LoVo (cell line): ENCODE results near the gene RHOT1.
"Not testable (repeated sequence)": the region's sequence is repeated elsewhere in the genome, so short reads cannot be mapped to it uniquely, and the experiment has no call there.

Source experiments
- DNase-seq: peaks from one replicate; pipeline ENCODE4 v3.0.0-alpha.2; 2016; ENCODE audit warnings: low spot score

Gene RHOT1

GRCh38 chr17:32124985-32125847, 17.1 kb upstream of the RHOT1 start:
- DNase-seq, result no peak

- DNase-seq, result no peak
These were observed 16.5 kb upstream of the RHOT1 start for GRCh38 chr17:32125848-32126153.

DNA sequence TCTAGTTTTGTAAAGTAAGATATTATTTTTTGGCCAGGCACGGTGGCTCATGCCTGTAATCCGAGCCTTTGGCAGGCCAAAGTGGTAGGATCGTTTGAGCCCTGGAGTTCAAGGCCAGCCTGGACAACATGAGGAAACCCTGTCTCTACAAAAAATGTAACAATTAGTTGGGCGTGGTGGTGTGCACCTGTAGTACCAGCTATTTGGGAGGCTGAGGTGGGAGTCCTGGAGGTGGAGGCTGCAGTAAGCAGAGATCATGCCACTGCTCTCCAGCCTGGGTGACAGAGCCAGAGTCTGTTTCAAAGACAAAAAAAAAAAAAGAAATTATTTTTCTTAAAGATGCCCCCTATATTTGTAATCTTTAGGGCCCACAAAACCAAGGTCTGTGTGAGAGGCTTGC, 16.0 kb upstream of the RHOT1 start:
- no peak for DNase-seq

DNA sequence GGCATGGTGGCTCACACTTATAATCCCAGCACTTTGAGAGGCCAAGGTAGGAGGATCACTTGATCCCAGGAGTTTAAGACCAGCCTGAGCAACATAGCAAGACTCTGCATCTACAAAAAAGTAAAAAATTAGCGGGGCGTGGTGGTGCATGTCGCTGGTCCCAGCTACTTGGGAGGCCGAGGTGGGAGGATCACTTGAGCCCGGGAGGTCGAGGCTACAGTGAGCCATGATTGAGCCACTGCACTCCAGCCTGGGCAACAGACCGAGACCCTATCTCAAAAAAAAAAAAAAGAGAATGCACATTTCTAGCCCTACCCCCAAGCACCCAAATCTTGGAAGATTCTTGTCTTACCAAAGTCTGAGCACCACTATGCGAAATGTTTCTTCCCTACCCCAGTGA, 15.6 kb upstream of the RHOT1 start:
- DNase-seq, result no peak

GRCh38 chr17:32127158-32127897, 15.0 kb upstream of the RHOT1 start:
- peak; percentile 69 for DNase-seq

DNA sequence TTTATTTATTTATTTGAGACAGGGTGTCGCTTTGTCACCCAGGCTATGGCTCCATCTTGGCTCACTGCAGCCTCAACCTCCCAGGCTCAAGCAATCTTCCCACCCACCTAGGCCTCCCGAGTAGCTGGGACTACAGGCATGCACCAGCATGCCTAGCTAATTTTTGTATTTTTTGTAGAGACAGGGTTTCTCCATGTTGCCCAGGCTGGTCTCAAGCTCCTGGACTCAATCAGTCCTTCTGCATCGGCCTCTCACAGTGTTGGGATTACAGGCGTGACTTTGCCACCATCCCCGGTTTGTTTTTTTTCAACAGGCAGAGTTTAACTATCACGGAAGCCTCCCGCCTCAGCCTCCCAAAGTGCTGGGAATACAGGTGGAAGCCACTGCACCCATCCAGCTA, 13.8 kb upstream of the RHOT1 start:
- DNase-seq, result not testable (repeated sequence)

DNA sequence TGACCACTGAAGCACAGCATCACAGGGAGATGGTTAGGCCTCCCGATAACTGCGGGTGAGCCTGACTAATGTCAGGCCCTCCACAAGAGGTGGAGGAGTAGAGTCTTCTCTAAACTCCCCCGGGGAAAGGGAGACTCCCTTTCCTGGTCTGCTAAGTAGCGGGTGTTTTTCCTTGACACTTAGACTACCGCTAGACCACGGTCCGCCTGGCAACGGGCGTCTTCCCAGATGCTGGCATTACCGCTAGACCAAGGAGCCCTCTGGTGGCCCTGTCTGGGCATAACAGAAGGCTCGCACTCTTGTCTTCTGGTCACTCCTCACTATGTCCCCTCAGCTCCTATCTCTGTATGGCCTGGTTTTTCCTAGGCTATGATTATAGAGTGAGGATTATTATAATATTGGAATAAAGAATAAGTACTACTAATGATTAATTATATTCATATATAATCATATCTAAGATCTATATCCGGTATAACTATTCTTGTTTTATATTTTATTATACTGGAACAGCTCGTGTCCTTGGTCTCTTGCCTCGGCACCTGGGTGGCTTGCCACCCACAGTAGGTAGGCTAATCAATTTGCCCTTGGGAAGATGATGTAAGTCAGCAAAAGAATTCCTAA, 6.7 kb upstream of the RHOT1 start:
- DNase-seq, result not testable (repeated sequence)

DNA sequence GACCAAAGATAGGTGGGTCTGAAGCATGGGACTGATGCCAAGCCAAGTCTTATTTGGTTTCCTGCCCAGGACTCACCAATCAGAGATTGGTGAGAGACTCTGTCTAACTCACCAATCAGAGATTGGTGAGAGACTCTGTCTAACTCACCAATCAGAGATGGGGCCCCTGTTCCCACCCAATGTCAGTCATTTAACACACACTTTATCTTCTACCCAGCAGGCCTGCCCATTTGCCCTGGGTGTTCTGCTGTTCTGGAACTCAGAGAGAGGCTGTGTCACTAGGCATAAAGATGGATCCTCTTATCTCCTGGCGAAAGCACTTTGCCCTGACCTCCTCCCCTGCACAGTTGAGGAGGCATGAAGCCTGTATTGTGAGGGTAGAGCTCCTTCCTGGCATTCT, 5.4 kb upstream of the RHOT1 start:
- DNase-seq, result no peak

GRCh38 chr17:32139504-32139903, 2.8 kb upstream of the RHOT1 start:
- not testable (repeated sequence) for DNase-seq

- peak; percentile 26 for DNase-seq
These were observed 1.0 kb upstream of the RHOT1 start for GRCh38 chr17:32141258-32141657.

GRCh38 chr17:32141679-32142037, 644 bp upstream of the RHOT1 start:
- no peak for DNase-seq

DNA sequence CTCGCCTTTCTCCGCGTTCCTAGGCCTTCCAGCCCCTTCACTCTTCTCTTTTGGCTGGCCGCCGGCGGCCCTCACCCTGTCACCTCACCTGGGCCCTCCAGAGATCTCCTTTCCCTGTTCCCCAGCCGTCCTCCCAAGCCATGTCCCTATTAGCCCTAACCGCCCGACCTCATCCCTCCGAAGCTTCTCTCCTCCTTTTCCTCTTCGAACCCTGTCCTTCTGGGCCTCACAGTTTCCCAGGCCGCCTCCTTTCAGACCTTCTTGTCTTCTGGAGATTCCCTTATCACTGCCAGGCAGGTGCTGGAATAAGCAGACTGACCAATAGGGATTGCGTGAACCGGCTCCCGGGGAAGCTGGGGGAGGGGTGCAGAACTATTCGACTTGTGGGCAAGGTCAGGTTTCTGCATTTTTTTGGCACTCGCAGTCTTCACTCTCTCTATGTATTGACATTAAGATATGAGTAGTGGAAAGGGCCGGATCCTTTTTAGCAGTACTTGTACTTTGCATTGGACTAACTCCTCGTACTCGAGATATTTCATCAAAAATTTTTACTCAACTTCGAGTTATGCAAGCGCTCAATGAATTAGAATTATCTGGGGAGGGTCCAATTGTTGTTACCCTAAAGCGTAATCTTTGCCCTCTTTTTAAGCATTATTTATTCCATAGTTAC, 690 bp downstream of the RHOT1 start:
- DNase-seq, result peak; percentile 60

DNA sequence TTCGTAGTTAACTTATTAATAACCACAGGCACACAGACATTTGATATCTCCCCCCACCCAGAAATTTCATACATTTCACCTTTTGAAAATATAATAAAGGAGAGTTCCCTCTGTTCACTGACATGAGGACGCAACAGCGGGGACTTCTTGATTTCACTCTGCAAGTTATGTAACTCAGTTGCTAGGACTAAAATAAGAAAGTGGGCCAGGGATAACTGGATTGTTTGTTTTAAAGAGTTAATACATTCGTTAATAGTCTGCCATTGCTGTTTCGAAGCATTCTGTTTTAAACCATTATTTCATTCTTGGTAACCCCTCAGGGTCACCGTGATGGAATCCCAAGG, 1.2 kb downstream of the RHOT1 start:
- DNase-seq, result no peak

GRCh38 chr17:32144442-32144841, 2.1 kb downstream of the RHOT1 start:
- not testable (repeated sequence) for DNase-seq

- DNase-seq, result no peak
These were observed 6.0 kb downstream of the RHOT1 start for GRCh38 chr17:32148351-32148750.

DNA sequence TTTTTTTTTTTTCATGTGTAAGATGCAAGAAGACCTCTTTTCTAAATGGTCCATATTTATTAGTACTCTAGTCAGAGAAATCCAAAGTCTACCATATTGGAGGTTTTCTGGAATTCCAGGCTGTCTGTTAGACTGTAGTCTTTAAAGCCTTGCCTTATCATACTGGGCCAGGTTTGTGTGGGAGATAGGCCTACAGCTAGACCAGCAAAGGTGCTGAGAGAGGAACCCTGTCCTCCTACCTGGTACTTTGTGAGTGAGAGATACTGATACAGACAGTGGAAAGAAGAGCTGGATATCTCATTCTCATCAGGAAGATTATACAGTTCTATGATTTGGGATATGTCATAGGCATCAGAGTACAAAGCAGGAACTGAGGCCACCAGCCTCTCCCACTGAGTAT, 8.1 kb downstream of the RHOT1 start:
- DNase-seq, result no peak

GRCh38 chr17:32152130-32152529, 9.8 kb downstream of the RHOT1 start:
- DNase-seq, result no peak

DNA sequence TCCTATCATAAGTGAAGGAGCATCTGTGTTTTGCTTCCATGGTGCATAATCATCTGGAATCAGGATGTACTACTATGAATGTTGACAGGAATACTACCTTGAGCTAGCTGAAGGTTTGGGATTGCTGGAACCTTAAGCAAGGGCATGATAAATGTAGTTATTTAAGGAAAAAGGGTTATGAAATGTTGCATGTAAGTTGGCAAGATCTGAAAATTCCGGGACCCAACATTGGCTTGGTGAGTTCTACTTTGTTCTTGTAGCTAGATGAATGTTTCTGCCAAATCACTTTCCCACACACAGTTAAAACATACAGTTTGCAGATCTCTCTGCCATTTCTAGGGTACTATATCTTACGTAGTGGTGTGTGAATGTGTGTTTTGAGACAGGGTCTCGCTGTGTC, 13.6 kb downstream of the RHOT1 start:
- DNase-seq, result no peak

GRCh38 chr17:32156656-32157055, 14.4 kb downstream of the RHOT1 start:
- no peak for DNase-seq

DNA sequence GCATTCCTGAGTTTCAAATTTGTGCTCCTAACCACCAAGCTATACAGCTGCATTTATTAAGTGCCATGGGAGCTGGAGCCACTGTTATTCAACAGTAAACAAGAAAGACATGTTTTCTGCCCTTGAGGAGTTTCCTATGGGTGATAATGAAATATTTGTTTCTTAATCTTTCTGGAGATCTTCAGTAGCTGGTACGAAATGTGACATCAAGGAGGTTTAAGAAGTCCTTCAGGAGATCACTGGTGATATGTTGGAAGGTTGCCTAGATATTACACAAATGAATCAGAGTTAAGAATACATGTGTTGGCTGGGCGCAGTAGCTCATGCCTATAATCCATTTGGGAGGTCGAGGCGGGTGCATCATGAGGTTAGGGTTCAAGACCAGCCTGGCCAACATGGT, 14.9 kb downstream of the RHOT1 start:
- no peak for DNase-seq

DNA sequence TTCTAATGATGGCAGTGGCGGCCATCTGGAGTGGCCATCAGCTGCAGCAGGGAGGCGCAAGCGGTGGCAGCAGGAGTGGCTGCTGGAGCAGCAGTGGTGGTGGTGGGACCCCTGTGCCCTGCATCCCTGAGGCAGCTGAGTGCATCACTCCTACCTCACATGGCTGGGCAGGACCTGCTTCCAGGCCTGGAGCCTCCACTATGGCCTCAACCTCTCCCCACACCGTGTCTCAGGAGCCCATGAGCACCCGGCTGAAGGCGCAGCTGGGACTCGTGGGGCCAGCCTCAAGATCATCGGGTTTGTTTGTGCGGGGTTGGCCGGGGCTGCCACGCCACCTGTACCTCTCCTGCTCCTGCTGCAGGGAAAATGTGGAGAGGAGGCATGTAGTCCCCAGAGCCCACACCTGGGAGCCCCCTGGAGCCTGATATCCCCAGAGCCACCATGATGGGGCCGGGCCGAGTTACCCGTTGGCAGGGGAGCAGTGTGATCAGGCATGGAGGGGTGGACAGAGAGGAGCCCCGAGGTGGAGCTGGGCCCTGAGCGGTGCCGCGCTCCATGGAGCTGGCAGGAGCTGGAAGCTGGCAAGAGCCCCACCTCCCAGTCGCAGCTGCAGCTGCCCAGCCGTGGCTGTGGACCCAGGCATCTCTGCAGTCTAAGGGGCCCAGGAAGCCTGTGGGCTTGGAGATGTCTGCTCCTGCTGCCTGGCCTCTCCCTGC, 16.7 kb downstream of the RHOT1 start:
- no peak for DNase-seq
